GM12873 (cell line): ENCODE measurements around the gene SHH.

Experiments
- TF ChIP-seq, protein P1 (sequence below): IDR thresholded peaks from 2 replicates; pipeline ENCODE4 v1.5.1; 2012; ENCODE audit warnings: low read depth, mild to moderate bottlenecking, moderate library complexity, low read length, control low read depth; ENCODE audit not compliant: insufficient read depth; ENCODE audit errors: missing control alignments

The SHH gene

DNA sequence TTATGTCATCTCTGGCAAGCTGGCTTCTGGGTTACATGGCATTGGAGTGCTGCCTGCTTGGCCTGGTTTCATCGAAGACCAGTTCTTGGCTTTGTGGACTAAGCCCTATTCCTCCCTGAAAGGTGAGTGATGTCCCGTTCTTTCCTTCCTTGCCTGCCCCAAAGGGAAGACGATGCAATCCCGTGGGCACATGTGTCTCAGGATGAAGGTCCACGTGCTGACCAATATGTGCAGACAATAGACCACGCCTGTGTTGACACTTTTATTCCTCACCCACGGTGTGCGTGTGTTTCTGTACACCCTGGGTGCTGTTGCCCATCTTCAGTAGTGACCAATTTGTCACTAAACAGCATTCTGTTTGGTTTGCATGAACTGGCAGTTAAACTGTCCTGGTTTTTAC lies 28.6 kb upstream of the SHH start:
- TF ChIP-seq, protein P1, sequence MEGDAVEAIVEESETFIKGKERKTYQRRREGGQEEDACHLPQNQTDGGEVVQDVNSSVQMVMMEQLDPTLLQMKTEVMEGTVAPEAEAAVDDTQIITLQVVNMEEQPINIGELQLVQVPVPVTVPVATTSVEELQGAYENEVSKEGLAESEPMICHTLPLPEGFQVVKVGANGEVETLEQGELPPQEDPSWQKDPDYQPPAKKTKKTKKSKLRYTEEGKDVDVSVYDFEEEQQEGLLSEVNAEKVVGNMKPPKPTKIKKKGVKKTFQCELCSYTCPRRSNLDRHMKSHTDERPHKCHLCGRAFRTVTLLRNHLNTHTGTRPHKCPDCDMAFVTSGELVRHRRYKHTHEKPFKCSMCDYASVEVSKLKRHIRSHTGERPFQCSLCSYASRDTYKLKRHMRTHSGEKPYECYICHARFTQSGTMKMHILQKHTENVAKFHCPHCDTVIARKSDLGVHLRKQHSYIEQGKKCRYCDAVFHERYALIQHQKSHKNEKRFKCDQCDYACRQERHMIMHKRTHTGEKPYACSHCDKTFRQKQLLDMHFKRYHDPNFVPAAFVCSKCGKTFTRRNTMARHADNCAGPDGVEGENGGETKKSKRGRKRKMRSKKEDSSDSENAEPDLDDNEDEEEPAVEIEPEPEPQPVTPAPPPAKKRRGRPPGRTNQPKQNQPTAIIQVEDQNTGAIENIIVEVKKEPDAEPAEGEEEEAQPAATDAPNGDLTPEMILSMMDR = no peak

DNA sequence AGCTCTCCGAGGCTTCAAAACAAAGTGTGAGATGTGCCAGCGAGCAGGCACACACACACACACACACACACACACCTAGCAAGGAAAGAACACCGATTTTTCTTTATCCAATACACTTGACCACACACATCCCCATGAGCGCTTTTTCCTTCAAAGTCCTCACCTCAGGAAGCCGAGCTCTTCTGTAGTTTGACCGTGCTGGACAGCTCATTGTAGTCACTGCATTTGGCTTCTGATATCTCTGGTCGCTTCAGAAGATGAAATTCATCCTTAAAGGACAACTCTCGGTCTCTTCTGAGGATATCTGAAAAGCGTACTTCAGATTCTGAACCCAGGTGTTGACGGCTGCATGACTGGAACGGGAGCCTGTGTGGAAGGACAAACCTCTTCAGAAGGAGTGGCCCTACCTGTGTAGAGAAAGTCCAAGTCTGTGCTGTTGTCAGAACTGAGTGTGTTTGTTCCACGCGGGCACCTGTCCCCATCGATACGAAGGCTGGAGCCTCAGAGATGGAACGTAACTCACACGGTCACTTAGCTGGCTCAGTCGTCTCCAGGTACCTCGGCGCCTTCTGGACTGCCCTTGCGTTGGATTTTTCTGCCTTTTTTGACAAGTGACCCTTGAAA lies 28.1 kb upstream of the SHH start:
- TF ChIP-seq, protein P1 = no peak

DNA sequence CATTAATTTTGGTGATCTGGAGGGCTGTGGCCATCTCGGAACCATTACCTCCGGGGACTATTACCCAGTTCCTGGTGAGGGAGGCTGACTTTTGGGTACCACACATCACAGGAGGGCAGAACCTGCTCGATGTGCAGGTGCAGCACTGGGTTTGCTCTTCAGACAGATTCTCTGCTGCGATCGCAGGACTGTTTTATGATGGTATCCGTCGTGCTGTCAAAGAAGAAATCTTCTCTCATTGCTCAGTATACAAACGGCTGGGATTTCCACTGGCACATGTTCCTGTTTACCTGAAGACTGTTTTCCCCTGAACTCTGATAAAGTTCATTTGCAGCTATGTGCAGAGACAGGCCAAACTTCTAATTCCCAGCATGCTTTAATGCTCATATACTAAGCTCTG lies 27.2 kb upstream of the SHH start:
- TF ChIP-seq, protein P1 = no peak

DNA sequence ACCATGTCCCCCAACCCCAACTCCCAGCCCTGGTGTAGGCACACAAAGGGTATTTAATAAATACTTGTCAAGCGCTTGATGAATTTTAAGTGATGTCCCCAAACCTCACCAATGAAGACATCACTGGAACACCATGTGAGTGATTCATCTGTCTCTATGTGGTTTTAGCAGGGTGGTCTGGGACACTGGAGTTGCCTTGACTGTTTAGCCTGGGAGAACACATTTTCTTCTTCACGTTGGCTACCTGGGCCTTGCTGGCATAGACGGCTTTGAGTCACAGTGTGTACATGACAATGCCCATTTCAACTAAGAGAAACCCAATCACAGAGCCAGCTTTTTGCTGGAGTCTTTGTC lies 24.8 kb upstream of the SHH start:
- TF ChIP-seq, protein P1 = no peak

DNA sequence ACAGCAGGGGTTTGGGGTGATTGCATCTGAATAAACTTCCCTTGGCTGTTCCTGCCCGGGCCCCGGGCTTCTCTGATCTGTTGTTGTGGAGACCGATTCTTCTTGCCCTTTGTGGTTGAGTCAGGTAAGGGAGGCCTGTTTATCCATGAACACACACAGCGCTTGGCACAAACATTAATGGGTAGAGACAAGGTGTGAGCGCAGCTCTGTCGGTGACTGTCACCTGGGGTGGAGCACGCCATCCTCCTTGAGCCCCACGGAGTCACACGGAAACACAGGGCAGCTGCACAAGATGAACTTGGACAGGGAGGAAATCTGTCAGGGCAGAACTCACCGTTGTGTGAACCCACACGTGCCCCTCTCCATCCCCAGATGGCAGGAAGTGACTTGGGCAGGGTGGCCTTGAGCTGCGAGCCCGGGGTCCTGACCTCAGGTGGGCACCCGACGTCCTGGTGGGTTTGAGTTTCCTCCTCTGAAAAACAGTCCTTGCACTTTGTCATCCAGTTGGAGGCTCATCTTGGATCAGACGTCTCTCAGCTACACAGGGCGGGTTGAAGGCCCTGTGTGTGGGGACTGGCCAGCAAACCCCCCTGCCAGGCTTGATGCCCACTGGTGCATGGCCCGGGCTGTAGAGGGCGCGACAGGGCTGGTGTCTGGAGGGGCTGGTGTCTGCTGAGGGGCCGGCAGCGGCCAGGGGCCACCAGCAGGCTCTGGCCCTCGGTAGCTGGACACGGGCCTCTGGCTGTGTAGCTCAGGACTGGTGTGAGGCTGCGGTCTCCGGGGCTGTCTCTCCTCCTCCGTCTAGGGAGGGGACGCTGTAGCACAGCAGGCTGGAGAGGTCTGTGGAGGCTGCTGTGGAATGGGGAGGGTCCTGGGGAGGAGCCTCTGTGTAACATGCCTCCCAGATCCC lies 24.2 kb upstream of the SHH start:
- TF ChIP-seq, protein P1 = no peak

DNA sequence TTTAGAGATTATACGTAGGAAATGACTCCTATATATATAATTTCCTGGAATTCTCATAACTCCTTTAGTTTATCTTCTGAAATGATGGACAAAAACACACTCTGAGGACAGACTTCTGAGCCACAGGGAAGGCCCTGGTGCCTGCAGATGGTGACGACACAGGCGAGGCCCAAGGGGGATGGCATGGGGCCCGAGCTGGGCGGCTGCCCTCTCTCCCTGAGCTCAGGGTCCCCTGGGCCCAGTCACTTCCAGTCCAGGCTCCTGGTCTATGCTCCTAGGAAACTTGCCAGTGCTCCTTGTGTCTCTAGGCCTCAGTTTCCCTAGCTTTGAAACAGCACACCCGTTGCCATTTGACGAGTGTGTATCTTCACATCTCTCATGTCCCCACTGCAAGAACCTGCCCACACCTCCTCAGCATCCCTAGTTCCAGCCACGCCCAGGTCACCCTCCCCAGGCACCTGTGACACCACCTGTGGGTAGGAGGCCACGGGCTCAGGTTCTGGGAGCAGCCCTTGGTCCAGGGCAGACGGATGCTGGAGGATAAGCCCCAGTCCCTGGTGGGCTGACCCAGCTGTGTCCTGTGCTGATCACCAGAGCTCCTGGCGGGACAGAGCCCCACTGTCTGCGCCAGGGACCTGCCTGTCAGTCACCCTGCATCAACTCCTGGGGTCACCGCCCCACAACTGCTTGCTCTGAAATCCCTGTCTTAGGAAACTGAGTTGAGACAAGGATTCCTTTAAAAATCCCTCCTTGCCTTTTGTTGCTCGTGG lies 23.4 kb upstream of the SHH start:
- TF ChIP-seq, protein P1 = no peak
